Measurements from ENCODE around the gene HLA-DOA. TPM values are rescaled to one million over a fixed set of nuclear protein-coding genes. Genes with fewer than 3 reads are reported as not detected.

Gene HLA-DOA
- total RNA-seq, 1 experiment from 2014 or later: 13.6 TPM

- TF ChIP-seq PREB (CRISPR knock-in tag; IDR thresholded peaks at IDR 0.05; ENCODE audit: borderline replicate concordance): no peak
- TF ChIP-seq ZNF416 (CRISPR knock-in tag; IDR thresholded peaks at IDR 0.05): no peak
- TF ChIP-seq ZNF219 (CRISPR knock-in tag; IDR thresholded peaks at IDR 0.05; ENCODE audit: borderline replicate concordance): peak; percentile 47; the same call in 1 of the 2 replicates
- TF ChIP-seq FOXK1 (CRISPR knock-in tag; IDR thresholded peaks at IDR 0.05): peak; percentile 52; the same call in 1 of the 2 replicates
- no peak for TF ChIP-seq GRHL2 (CRISPR knock-in tag; IDR thresholded peaks at IDR 0.05; ENCODE audit: insufficient replicate concordance, severe bottlenecking)
- TF ChIP-seq, protein P1, sequence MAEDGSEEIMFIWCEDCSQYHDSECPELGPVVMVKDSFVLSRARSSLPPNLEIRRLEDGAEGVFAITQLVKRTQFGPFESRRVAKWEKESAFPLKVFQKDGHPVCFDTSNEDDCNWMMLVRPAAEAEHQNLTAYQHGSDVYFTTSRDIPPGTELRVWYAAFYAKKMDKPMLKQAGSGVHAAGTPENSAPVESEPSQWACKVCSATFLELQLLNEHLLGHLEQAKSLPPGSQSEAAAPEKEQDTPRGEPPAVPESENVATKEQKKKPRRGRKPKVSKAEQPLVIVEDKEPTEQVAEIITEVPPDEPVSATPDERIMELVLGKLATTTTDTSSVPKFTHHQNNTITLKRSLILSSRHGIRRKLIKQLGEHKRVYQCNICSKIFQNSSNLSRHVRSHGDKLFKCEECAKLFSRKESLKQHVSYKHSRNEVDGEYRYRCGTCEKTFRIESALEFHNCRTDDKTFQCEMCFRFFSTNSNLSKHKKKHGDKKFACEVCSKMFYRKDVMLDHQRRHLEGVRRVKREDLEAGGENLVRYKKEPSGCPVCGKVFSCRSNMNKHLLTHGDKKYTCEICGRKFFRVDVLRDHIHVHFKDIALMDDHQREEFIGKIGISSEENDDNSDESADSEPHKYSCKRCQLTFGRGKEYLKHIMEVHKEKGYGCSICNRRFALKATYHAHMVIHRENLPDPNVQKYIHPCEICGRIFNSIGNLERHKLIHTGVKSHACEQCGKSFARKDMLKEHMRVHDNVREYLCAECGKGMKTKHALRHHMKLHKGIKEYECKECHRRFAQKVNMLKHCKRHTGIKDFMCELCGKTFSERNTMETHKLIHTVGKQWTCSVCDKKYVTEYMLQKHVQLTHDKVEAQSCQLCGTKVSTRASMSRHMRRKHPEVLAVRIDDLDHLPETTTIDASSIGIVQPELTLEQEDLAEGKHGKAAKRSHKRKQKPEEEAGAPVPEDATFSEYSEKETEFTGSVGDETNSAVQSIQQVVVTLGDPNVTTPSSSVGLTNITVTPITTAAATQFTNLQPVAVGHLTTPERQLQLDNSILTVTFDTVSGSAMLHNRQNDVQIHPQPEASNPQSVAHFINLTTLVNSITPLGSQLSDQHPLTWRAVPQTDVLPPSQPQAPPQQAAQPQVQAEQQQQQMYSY (CRISPR knock-in tag; IDR thresholded peaks at IDR 0.05): no peak
- TF ChIP-seq, protein P2, sequence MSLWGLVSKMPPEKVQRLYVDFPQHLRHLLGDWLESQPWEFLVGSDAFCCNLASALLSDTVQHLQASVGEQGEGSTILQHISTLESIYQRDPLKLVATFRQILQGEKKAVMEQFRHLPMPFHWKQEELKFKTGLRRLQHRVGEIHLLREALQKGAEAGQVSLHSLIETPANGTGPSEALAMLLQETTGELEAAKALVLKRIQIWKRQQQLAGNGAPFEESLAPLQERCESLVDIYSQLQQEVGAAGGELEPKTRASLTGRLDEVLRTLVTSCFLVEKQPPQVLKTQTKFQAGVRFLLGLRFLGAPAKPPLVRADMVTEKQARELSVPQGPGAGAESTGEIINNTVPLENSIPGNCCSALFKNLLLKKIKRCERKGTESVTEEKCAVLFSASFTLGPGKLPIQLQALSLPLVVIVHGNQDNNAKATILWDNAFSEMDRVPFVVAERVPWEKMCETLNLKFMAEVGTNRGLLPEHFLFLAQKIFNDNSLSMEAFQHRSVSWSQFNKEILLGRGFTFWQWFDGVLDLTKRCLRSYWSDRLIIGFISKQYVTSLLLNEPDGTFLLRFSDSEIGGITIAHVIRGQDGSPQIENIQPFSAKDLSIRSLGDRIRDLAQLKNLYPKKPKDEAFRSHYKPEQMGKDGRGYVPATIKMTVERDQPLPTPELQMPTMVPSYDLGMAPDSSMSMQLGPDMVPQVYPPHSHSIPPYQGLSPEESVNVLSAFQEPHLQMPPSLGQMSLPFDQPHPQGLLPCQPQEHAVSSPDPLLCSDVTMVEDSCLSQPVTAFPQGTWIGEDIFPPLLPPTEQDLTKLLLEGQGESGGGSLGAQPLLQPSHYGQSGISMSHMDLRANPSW (CRISPR knock-in tag; conservative IDR thresholded peaks at IDR 0.05; ENCODE audit: low read depth): no peak
- TF ChIP-seq, protein P3, sequence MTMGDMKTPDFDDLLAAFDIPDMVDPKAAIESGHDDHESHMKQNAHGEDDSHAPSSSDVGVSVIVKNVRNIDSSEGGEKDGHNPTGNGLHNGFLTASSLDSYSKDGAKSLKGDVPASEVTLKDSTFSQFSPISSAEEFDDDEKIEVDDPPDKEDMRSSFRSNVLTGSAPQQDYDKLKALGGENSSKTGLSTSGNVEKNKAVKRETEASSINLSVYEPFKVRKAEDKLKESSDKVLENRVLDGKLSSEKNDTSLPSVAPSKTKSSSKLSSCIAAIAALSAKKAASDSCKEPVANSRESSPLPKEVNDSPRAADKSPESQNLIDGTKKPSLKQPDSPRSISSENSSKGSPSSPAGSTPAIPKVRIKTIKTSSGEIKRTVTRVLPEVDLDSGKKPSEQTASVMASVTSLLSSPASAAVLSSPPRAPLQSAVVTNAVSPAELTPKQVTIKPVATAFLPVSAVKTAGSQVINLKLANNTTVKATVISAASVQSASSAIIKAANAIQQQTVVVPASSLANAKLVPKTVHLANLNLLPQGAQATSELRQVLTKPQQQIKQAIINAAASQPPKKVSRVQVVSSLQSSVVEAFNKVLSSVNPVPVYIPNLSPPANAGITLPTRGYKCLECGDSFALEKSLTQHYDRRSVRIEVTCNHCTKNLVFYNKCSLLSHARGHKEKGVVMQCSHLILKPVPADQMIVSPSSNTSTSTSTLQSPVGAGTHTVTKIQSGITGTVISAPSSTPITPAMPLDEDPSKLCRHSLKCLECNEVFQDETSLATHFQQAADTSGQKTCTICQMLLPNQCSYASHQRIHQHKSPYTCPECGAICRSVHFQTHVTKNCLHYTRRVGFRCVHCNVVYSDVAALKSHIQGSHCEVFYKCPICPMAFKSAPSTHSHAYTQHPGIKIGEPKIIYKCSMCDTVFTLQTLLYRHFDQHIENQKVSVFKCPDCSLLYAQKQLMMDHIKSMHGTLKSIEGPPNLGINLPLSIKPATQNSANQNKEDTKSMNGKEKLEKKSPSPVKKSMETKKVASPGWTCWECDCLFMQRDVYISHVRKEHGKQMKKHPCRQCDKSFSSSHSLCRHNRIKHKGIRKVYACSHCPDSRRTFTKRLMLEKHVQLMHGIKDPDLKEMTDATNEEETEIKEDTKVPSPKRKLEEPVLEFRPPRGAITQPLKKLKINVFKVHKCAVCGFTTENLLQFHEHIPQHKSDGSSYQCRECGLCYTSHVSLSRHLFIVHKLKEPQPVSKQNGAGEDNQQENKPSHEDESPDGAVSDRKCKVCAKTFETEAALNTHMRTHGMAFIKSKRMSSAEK (CRISPR knock-in tag; IDR thresholded peaks at IDR 0.05; ENCODE audit: borderline replicate concordance): no peak
- no peak for TF ChIP-seq AR (CRISPR knock-in tag; IDR thresholded peaks at IDR 0.05)
- no peak for TF ChIP-seq NR1H2 (CRISPR knock-in tag; IDR thresholded peaks at IDR 0.05)
- TF ChIP-seq RELA (CRISPR knock-in tag; IDR thresholded peaks at IDR 0.05; ENCODE audit: borderline replicate concordance): no peak
- no peak for TF ChIP-seq USF1 (CRISPR knock-in tag; IDR thresholded peaks at IDR 0.05)
- TF ChIP-seq MYBL2 (CRISPR knock-in tag; IDR thresholded peaks at IDR 0.05): peak; percentile 17; the same call in 1 of the 2 replicates
- TF ChIP-seq SMAD3 (CRISPR knock-in tag; IDR thresholded peaks at IDR 0.05; ENCODE audit: borderline replicate concordance): peak; percentile 18; the same call in 1 of the 2 replicates
- no peak for TF ChIP-seq ATF6 (CRISPR knock-in tag; IDR thresholded peaks at IDR 0.05)
- TF ChIP-seq SOX15 (CRISPR knock-in tag; IDR thresholded peaks at IDR 0.05): no peak
- TF ChIP-seq ZNF263 (CRISPR knock-in tag; IDR thresholded peaks at IDR 0.05; ENCODE audit: low read depth): no peak
- TF ChIP-seq HMGA2 (CRISPR knock-in tag; IDR thresholded peaks at IDR 0.05): no peak
- TF ChIP-seq CREM (CRISPR knock-in tag; IDR thresholded peaks at IDR 0.05): no peak
- TF ChIP-seq TEAD1 (CRISPR knock-in tag; IDR thresholded peaks at IDR 0.05): no peak
Measured at GRCh38 chr6:32972353-32973143, 36.8 kb downstream of the HLA-DOA start (continued).

All from WTC11 (cell line).